GM12872 (cell line): Measurements from ENCODE around the gene ID2.

Experiments
- CTCF ChIP-seq: IDR thresholded peaks from 3 replicates; pipeline ENCODE4 v1.5.1; 2011; ENCODE audit warnings: low read depth, mild to moderate bottlenecking, low read length, moderate library complexity; ENCODE audit not compliant: insufficient read depth

The ID2 gene

GRCh38 chr2:8662239-8662879, 19.5 kb upstream of the ID2 start:
- TF ChIP-seq CTCF = no peak

GRCh38 chr2:8663997-8664396, 17.9 kb upstream of the ID2 start:
- no peak for TF ChIP-seq CTCF

GRCh38 chr2:8666581-8666980, 15.3 kb upstream of the ID2 start:
- TF ChIP-seq CTCF = no peak

- no peak for TF ChIP-seq CTCF
Observed at GRCh38 chr2:8667896-8668512, 13.9 kb upstream of the ID2 start.

- no peak for TF ChIP-seq CTCF
Observed at GRCh38 chr2:8669157-8669817, 12.6 kb upstream of the ID2 start.

- TF ChIP-seq CTCF = no peak
Observed at GRCh38 chr2:8670580-8670979, 11.3 kb upstream of the ID2 start.

- TF ChIP-seq CTCF = no peak
Observed at GRCh38 chr2:8671176-8671575, 10.7 kb upstream of the ID2 start.
